ENCODE data around the gene RPS6KA4. TPM values are rescaled to one million over a fixed set of nuclear protein-coding genes. Genes with fewer than 3 reads are reported as not detected.

RPS6KA4 gene
- total RNA-seq, 2 experiments from 2014 or later = 31.1 to 41.9 TPM

- Mint-ChIP-seq H3K27ac (no peak overlapping the region), H3K27me3 (peaks cover 3% of the 10 kb centered on the region), H3K4me1 (peaks cover 9% of the 10 kb centered on the region), H3K4me3 (no peak overlapping the region), H3K9me3 (ENCODE audit: low read depth) (no peaks in the 10 kb centered on the region), H3K36me3 (no peaks in the 10 kb centered on the region)
- CTCF ChIA-PET = interaction anchor here (0.8 to 1.1 kb wide), 2 partner anchors 8 to 38 kb away, joined by 3 read pairs; no protein-coding TSS in a partner anchor
- ATAC-seq (no peak), DNase-seq (no peak)
These were observed 22.4 kb downstream of the RPS6KA4 start for GRCh38 chr11:64381350-64381749.

GRCh38 chr11:64382047-64382446, 23.1 kb downstream of the RPS6KA4 start:
- Mint-ChIP-seq H3K27me3 (peaks cover 5% of the 10 kb centered on the region), H3K36me3 (no peaks in the 10 kb centered on the region), H3K9me3 (ENCODE audit: low read depth) (no peaks in the 10 kb centered on the region), H3K4me1 (peaks cover 14% of the 10 kb centered on the region), H3K4me3 (no peak overlapping the region), H3K27ac (no peak overlapping the region)
- CTCF ChIA-PET = no interaction called here
- ATAC-seq = no peak
- no peak for DNase-seq

- CTCF ChIA-PET = no interaction called here
- ATAC-seq (no peak), DNase-seq (no peak)
- H3K27ac Mint-ChIP-seq = no peak overlapping the region
- no peak overlapping the region for H3K4me3 Mint-ChIP-seq
- H3K36me3 Mint-ChIP-seq = no peaks in the 10 kb centered on the region
- H3K27me3 Mint-ChIP-seq = peaks cover 8% of the 10 kb centered on the region
- peaks cover 14% of the 10 kb centered on the region for H3K4me1 Mint-ChIP-seq
- no peaks in the 10 kb centered on the region for H3K9me3 Mint-ChIP-seq (ENCODE audit: low read depth)
These were observed 23.6 kb downstream of the RPS6KA4 start for GRCh38 chr11:64382586-64382985.

GRCh38 chr11:64383580-64383979, 24.6 kb downstream of the RPS6KA4 start:
- DNase-seq = no peak
- H3K27ac Mint-ChIP-seq = no peak overlapping the region
- no peaks in the 10 kb centered on the region for H3K36me3 Mint-ChIP-seq
- CTCF ChIA-PET = interaction anchor here (1.4 kb wide), 1 partner anchor 65 kb away, joined by 3 read pairs; no protein-coding TSS in a partner anchor
- no peak overlapping the region for H3K4me3 Mint-ChIP-seq
- no peak for ATAC-seq
- H3K4me1 Mint-ChIP-seq = peaks cover 14% of the 10 kb centered on the region
- H3K27me3 Mint-ChIP-seq = peaks cover 13% of the 10 kb centered on the region
- H3K9me3 Mint-ChIP-seq (ENCODE audit: low read depth) = no peaks in the 10 kb centered on the region

GRCh38 chr11:64384028-64384737, 25.2 kb downstream of the RPS6KA4 start:
- Mint-ChIP-seq H3K27ac (no peak overlapping the region), H3K9me3 (ENCODE audit: low read depth) (peaks cover 1% of the 10 kb centered on the region), H3K4me1 (peaks cover 14% of the 10 kb centered on the region), H3K36me3 (peaks cover 1% of the 10 kb centered on the region), H3K4me3 (no peak overlapping the region), H3K27me3 (peaks cover 17% of the 10 kb centered on the region)
- DNase-seq (no peak), ATAC-seq (no peak)
- CTCF ChIA-PET = interaction anchor here (1.4 kb wide), 1 partner anchor 65 kb away, joined by 3 read pairs; no protein-coding TSS in a partner anchor

GRCh38 chr11:64384981-64385944, 26.3 kb downstream of the RPS6KA4 start:
- no peak for ATAC-seq
- no peak overlapping the region for H3K27ac Mint-ChIP-seq
- CTCF ChIA-PET = interaction anchor here (1.4 kb wide), 1 partner anchor 64 kb away, joined by 3 read pairs; no protein-coding TSS in a partner anchor

GRCh38 chr11:64385945-64386704, 27.2 kb downstream of the RPS6KA4 start:
- Mint-ChIP-seq H3K27me3 (peaks cover 25% of the 10 kb centered on the region), H3K4me3 (no peak overlapping the region), H3K9me3 (ENCODE audit: low read depth) (peaks cover 10% of the 10 kb centered on the region), H3K4me1 (peaks cover 27% of the 10 kb centered on the region), H3K36me3 (peaks cover 9% of the 10 kb centered on the region), H3K27ac (no peak overlapping the region)
- DNase-seq = peak; percentile 58
- ATAC-seq = peak; percentile 37
- CTCF ChIA-PET = interaction anchor here (0.9 kb wide), 1 partner anchor 63 kb away, joined by 3 read pairs; no protein-coding TSS in a partner anchor

More at GRCh38 chr11:64384981-64385944, 26.3 kb downstream of the RPS6KA4 start:
- Mint-ChIP-seq H3K4me1 (peaks cover 19% of the 10 kb centered on the region), H3K27me3 (peaks cover 25% of the 10 kb centered on the region), H3K4me3 (no peak overlapping the region), H3K9me3 (ENCODE audit: low read depth) (peaks cover 8% of the 10 kb centered on the region), H3K36me3 (peaks cover 6% of the 10 kb centered on the region)
- DNase-seq = no peak

GRCh38 chr11:64387916-64388315, 29.0 kb downstream of the RPS6KA4 start:
- ATAC-seq (no peak), DNase-seq (no peak)
- CTCF ChIA-PET = interaction anchor here (1.5 kb wide), 1 partner anchor 102 kb away, joined by 3 read pairs; no protein-coding TSS in a partner anchor
- Mint-ChIP-seq H3K4me1 (peaks cover 34% of the 10 kb centered on the region), H3K36me3 (peaks cover 9% of the 10 kb centered on the region), H3K4me3 (no peak overlapping the region), H3K9me3 (ENCODE audit: low read depth) (peaks cover 10% of the 10 kb centered on the region), H3K27me3 (peaks cover 25% of the 10 kb centered on the region), H3K27ac (no peak overlapping the region)

GRCh38 chr11:64388894-64389293, 29.9 kb downstream of the RPS6KA4 start:
- Mint-ChIP-seq H3K9me3 (ENCODE audit: low read depth) (peaks cover 10% of the 10 kb centered on the region), H3K27ac (no peak overlapping the region), H3K36me3 (peaks cover 9% of the 10 kb centered on the region), H3K4me1 (peaks cover 34% of the 10 kb centered on the region), H3K27me3 (peaks cover 27% of the 10 kb centered on the region), H3K4me3 (no peak overlapping the region)
- DNase-seq (no peak), ATAC-seq (no peak)
- CTCF ChIA-PET = interaction anchor here (0.9 to 1.5 kb wide), 3 partner anchors 8 to 101 kb away, joined by 3 read pairs; no protein-coding TSS in a partner anchor

GRCh38 chr11:64389851-64390250, 30.9 kb downstream of the RPS6KA4 start:
- Mint-ChIP-seq H3K27me3 (peaks cover 30% of the 10 kb centered on the region), H3K36me3 (peaks cover 9% of the 10 kb centered on the region), H3K4me3 (no peak overlapping the region), H3K9me3 (ENCODE audit: low read depth) (peaks cover 10% of the 10 kb centered on the region), H3K4me1 (peaks cover 34% of the 10 kb centered on the region), H3K27ac (no peak overlapping the region)
- ATAC-seq (no peak), DNase-seq (no peak)
- CTCF ChIA-PET = interaction anchor here (0.9 to 1.2 kb wide), 3 partner anchors 9 to 237 kb away, joined by 3 read pairs; no protein-coding TSS in a partner anchor

- no peak overlapping the region for H3K27ac Mint-ChIP-seq
- peaks cover 32% of the 10 kb centered on the region for H3K27me3 Mint-ChIP-seq
- CTCF ChIA-PET = interaction anchor here (0.9 to 1.4 kb wide), 4 partner anchors 23 to 238 kb away, joined by 3 to 6 read pairs (median 4); no protein-coding TSS in a partner anchor
- H3K4me3 Mint-ChIP-seq = no peak overlapping the region
- ATAC-seq = no peak
- H3K9me3 Mint-ChIP-seq (ENCODE audit: low read depth) = peaks cover 10% of the 10 kb centered on the region
- DNase-seq = no peak
- H3K4me1 Mint-ChIP-seq = peaks cover 33% of the 10 kb centered on the region
- H3K36me3 Mint-ChIP-seq = peaks cover 9% of the 10 kb centered on the region
These were observed 31.6 kb downstream of the RPS6KA4 start for GRCh38 chr11:64390558-64390957.

GRCh38 chr11:64391839-64392238, 32.9 kb downstream of the RPS6KA4 start:
- no peak for ATAC-seq
- DNase-seq = no peak
- no peak overlapping the region for H3K4me3 Mint-ChIP-seq
- H3K4me1 Mint-ChIP-seq = peaks cover 23% of the 10 kb centered on the region
- no peak overlapping the region for H3K27ac Mint-ChIP-seq
- peaks cover 10% of the 10 kb centered on the region for H3K9me3 Mint-ChIP-seq (ENCODE audit: low read depth)
- H3K27me3 Mint-ChIP-seq = peaks cover 35% of the 10 kb centered on the region
- CTCF ChIA-PET = interaction anchor here (0.5 to 1.4 kb wide), 3 partner anchors 25 to 90 kb away, joined by 3 to 6 read pairs (median 4); no protein-coding TSS in a partner anchor
- peaks cover 9% of the 10 kb centered on the region for H3K36me3 Mint-ChIP-seq

Data from activated CD8-positive, alpha-beta memory T cell treated with anti-CD3 and anti-CD28 coated beads, Interleukin-2, amount 10 ng/mL, durations not matched to agents 7 days and 5 days (primary cell).